Hepatocyte (in vitro differentiated cells): ENCODE measurements around the gene PSMG2.

Source experiments
- EZH2 ChIP-seq: fragments of 200-600 bp; sonication (generic); IDR thresholded peaks from 2 replicates; pipeline ENCODE4 v1.6.1; 2016; ENCODE audit warnings: antibody characterized with exemption, mild to moderate bottlenecking, borderline replicate concordance
- EZH2phosphoT487 ChIP-seq: fragments of 200-600 bp; sonication (generic); IDR thresholded peaks from one replicate; pipeline ENCODE4 v1.6.1; 2018; ENCODE audit warnings: antibody characterized with exemption, mild to moderate bottlenecking, low read depth, moderate library complexity; ENCODE audit not compliant: unreplicated experiment, severe bottlenecking
- TF ChIP-seq, protein P1 (sequence below): fragments of 200-600 bp; sonication (generic); IDR thresholded peaks from 2 replicates; pipeline ENCODE4 v1.5.1; 2016; ENCODE audit warnings: antibody characterized with exemption, mild to moderate bottlenecking; ENCODE audit not compliant: poor library complexity

DNA sequence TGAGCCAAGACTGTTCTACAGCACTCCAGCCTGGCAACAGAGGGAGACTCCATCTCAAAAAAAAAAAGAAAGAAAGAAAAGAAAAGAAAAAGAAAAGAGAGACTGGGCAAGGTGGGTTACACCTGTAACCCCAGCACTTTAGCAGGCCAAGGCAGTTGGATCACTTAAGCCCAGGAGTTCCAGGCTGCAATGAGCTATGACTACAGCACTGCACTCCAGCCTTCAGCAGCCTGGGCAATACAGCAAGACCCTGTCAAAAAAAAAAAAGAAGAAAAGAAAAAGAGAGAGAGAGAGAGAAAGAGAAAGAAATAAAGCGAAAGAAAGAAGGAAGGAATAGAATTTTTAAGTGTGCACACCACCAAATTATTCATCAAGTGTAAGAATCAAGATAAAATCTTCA lies 47.9 kb upstream of the PSMG2 start:
- TF ChIP-seq, protein P1, sequence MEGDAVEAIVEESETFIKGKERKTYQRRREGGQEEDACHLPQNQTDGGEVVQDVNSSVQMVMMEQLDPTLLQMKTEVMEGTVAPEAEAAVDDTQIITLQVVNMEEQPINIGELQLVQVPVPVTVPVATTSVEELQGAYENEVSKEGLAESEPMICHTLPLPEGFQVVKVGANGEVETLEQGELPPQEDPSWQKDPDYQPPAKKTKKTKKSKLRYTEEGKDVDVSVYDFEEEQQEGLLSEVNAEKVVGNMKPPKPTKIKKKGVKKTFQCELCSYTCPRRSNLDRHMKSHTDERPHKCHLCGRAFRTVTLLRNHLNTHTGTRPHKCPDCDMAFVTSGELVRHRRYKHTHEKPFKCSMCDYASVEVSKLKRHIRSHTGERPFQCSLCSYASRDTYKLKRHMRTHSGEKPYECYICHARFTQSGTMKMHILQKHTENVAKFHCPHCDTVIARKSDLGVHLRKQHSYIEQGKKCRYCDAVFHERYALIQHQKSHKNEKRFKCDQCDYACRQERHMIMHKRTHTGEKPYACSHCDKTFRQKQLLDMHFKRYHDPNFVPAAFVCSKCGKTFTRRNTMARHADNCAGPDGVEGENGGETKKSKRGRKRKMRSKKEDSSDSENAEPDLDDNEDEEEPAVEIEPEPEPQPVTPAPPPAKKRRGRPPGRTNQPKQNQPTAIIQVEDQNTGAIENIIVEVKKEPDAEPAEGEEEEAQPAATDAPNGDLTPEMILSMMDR: no peak
- no peak for TF ChIP-seq EZH2
- no peak for TF ChIP-seq EZH2phosphoT487
